ENCODE data around the gene SOCS3. TPM values are rescaled to one million over a fixed set of nuclear protein-coding genes. Genes with fewer than 3 reads are reported as not detected.

The SOCS3 gene
- total RNA-seq, 1 experiment from 2014 or later: 21.7 TPM

GRCh38 chr17:78369791-78370381 is 10.0 kb upstream of the SOCS3 start:
- Histone ChIP-seq H3K27ac (no peak overlapping the region), H3F3A (ENCODE audit: insufficient read depth, low read depth) (peaks cover 4% of the 10 kb centered on the region; the same call in 1 of the 2 replicates), H2AFZ (no peak overlapping the region), H3K79me2 (ENCODE audit: low read depth) (no peaks in the 10 kb centered on the region), H3K4me2 (no peak overlapping the region), H3K9me3 (ENCODE audit: insufficient read depth, low read depth) (no peaks in the 10 kb centered on the region), H3K27me3 (ENCODE audit: insufficient read depth, low read depth) (no peaks in the 10 kb centered on the region), H3K36me3 (ENCODE audit: low read depth) (no peaks in the 10 kb centered on the region), H3K4me3 (no peak overlapping the region), H3K4me1 (replicated peaks; ENCODE audit: insufficient read depth) (peaks cover 14% of the 10 kb centered on the region), H4K20me1 (ENCODE audit: insufficient read depth) (no peaks in the 10 kb centered on the region), H3K9me2 (ENCODE audit: insufficient read depth) (no peaks in the 10 kb centered on the region)
- ChIA-PET POLR2A (ENCODE audit: unreplicated experiment) (interaction anchor here (0.6 to 0.7 kb wide), 4 partner anchors 114 to 440 kb away, joined by 3 to 9 read pairs (median 4); no protein-coding TSS in a partner anchor), CTCF (interaction anchor here (0.6 kb wide), 1 partner anchor 27 kb away, joined by 18 read pairs; no protein-coding TSS in a partner anchor)
- no peak for DNase-seq
- TF ChIP-seq EZH2 (IDR thresholded peaks at IDR 0.05; ENCODE audit: low read depth) (no peak), CTCF (conservative IDR thresholded peaks at IDR 0.05) (no peak)
- no TSS peak for BruUV-seq (replicated peaks)
- intact Hi-C loops (cut with micrococcal nuclease; ENCODE audit: unreplicated experiment): loop anchor here (10.0 kb wide), 1 partner anchor 115 kb away; no protein-coding TSS in a partner anchor

GRCh38 chr17:78368854-78369495 is 9.1 kb upstream of the SOCS3 start:
- BruUV-seq (replicated peaks): no TSS peak
- no peaks in the 10 kb centered on the region for H3K27me3 ChIP-seq (ENCODE audit: insufficient read depth, low read depth)
- ChIA-PET CTCF (no interaction called here), POLR2A (ENCODE audit: unreplicated experiment) (interaction anchor here (0.6 kb wide), 1 partner anchor 113 kb away, joined by 3 read pairs; no protein-coding TSS in a partner anchor)
- H3K79me2 ChIP-seq (ENCODE audit: low read depth): no peaks in the 10 kb centered on the region
- H3K9me2 ChIP-seq (ENCODE audit: insufficient read depth): no peaks in the 10 kb centered on the region
- peaks cover 5% of the 10 kb centered on the region for H3K4me1 ChIP-seq (replicated peaks; ENCODE audit: insufficient read depth)
- H3K4me2 ChIP-seq: no peak overlapping the region
- no peaks in the 10 kb centered on the region for H3K36me3 ChIP-seq (ENCODE audit: low read depth)
- no peaks in the 10 kb centered on the region for H4K20me1 ChIP-seq (ENCODE audit: insufficient read depth)
- no peak overlapping the region for H3K4me3 ChIP-seq
- H3K27ac ChIP-seq: no peak overlapping the region
- H2AFZ ChIP-seq: no peak overlapping the region
- DNase-seq: no peak
- intact Hi-C loops (cut with micrococcal nuclease; ENCODE audit: unreplicated experiment): loop anchor here (10.0 kb wide), 1 partner anchor 116 kb away; no protein-coding TSS in a partner anchor
- no peaks in the 10 kb centered on the region for H3F3A ChIP-seq (ENCODE audit: insufficient read depth, low read depth)
- no peaks in the 10 kb centered on the region for H3K9me3 ChIP-seq (ENCODE audit: insufficient read depth, low read depth)
- TF ChIP-seq EZH2 (IDR thresholded peaks at IDR 0.05; ENCODE audit: low read depth): no peak

- BruUV-seq (replicated peaks): no TSS peak
- no peaks in the 10 kb centered on the region for H4K20me1 ChIP-seq (ENCODE audit: insufficient read depth)
- H3K4me2 ChIP-seq: no peak overlapping the region
- no peak overlapping the region for H3K4me3 ChIP-seq
- CTCF ChIA-PET: no interaction called here
- no peaks in the 10 kb centered on the region for H3K4me1 ChIP-seq (replicated peaks; ENCODE audit: insufficient read depth)
- no peaks in the 10 kb centered on the region for H3K36me3 ChIP-seq (ENCODE audit: low read depth)
- no peak overlapping the region for H3K27ac ChIP-seq
- no peaks in the 10 kb centered on the region for H3F3A ChIP-seq (ENCODE audit: insufficient read depth, low read depth)
- DNase-seq: no peak
- H3K9me3 ChIP-seq (ENCODE audit: insufficient read depth, low read depth): no peaks in the 10 kb centered on the region
- TF ChIP-seq CTCF (conservative IDR thresholded peaks at IDR 0.05) (no peak), EZH2 (IDR thresholded peaks at IDR 0.05; ENCODE audit: low read depth) (no peak)
- no peak overlapping the region for H2AFZ ChIP-seq
- POLR2A ChIA-PET (ENCODE audit: unreplicated experiment): no interaction called here
- H3K79me2 ChIP-seq (ENCODE audit: low read depth): no peaks in the 10 kb centered on the region
- H3K9me2 ChIP-seq (ENCODE audit: insufficient read depth): no peaks in the 10 kb centered on the region
- no peaks in the 10 kb centered on the region for H3K27me3 ChIP-seq (ENCODE audit: insufficient read depth, low read depth)
- intact Hi-C loops (cut with micrococcal nuclease; ENCODE audit: unreplicated experiment): loop anchor here (10.0 kb wide), 1 partner anchor 116 kb away; no protein-coding TSS in a partner anchor
These were observed 8.5 kb upstream of the SOCS3 start for GRCh38 chr17:78368348-78368747.
